Activated naive CD4-positive, alpha-beta T cell (primary cell): Measurements from ENCODE around the gene PRAMEF12.
"Not testable (repeated sequence)": the region's sequence is repeated elsewhere in the genome, so short reads cannot be mapped to it uniquely, and the experiment has no call there.

Source experiments
- DNase-seq, 4 experiments: peaks; one replicate each; lab custom pipeline; 2025; lab: John Stamatoyannopoulos, UW

Gene PRAMEF12

GRCh38 chr1:12770620-12771019 is 2.9 kb upstream of the PRAMEF12 start:
- no peak for DNase-seq

GRCh38 chr1:12771186-12771585 is 2.4 kb upstream of the PRAMEF12 start:
- no peak for DNase-seq

- no peak for DNase-seq
Observed at GRCh38 chr1:12772520-12772919, 1.0 kb upstream of the PRAMEF12 start.

- DNase-seq: no peak
Observed at GRCh38 chr1:12774801-12775345, 1.3 kb downstream of the PRAMEF12 start.

GRCh38 chr1:12775443-12775842 is 1.9 kb downstream of the PRAMEF12 start:
- no peak for DNase-seq

GRCh38 chr1:12776801-12777557 is 3.4 kb downstream of the PRAMEF12 start:
- DNase-seq: no peak

- no peak for DNase-seq
Observed at GRCh38 chr1:12778061-12778460, 4.5 kb downstream of the PRAMEF12 start.

- no peak for DNase-seq
Observed at GRCh38 chr1:12778907-12779306, 5.4 kb downstream of the PRAMEF12 start.

- not testable (repeated sequence) for DNase-seq
Observed at GRCh38 chr1:12781488-12781887, 8.0 kb downstream of the PRAMEF12 start.

- DNase-seq: not testable (repeated sequence)
Observed at GRCh38 chr1:12783783-12784182, 10.2 kb downstream of the PRAMEF12 start.

- not testable (repeated sequence) for DNase-seq
Observed at GRCh38 chr1:12784729-12785128, 11.2 kb downstream of the PRAMEF12 start.

GRCh38 chr1:12791097-12791496 is 17.6 kb downstream of the PRAMEF12 start, which contains the start of gene PRAMEF1:
Gene PRAMEF1 (plus strand): TSS chr1:12791397. CDS start chr1:12793228, 1,831 bp downstream.
- not testable (repeated sequence) for DNase-seq

GRCh38 chr1:12798911-12799310 is 25.4 kb downstream of the PRAMEF12 start:
- DNase-seq: no peak

GRCh38 chr1:12799730-12800129 is 26.2 kb downstream of the PRAMEF12 start:
- DNase-seq: no peak

GRCh38 chr1:12809933-12810332 is 36.4 kb downstream of the PRAMEF12 start:
- no peak for DNase-seq

GRCh38 chr1:12810691-12811408 is 37.3 kb downstream of the PRAMEF12 start:
- DNase-seq: no peak

GRCh38 chr1:12811409-12811784 is 37.9 kb downstream of the PRAMEF12 start:
- DNase-seq: no peak

- DNase-seq: not testable (repeated sequence)
Observed at GRCh38 chr1:12819061-12819460, 45.5 kb downstream of the PRAMEF12 start.
